ENCODE results near the gene GPC6.

DNA sequence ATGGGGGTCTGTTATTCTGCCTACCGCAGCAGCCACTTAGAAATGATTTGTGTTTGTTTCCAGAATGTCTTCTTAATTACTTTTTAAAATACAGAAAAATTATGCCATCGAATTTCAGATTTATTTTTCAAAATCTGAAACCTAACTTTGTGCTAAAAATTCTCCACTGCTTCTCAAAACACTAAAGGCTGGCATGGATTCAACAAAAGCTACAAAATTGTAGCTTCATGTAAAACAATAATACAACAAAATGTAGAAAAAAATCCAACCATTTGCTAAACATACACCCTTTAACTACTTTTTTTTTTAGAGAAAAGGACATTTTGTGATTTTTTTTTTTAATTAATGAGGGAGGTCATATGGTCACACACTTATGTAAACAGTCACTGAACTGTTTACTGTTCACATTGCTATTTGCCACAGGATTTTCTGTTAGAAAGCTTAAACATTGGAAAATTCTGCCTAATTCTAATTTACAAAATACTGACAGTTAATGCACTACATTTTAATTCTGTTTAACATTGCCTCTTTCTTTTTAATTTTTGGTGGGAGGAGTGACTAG is 646.3 kb downstream of the GPC6 start:
- TF ChIP-seq, protein P1, sequence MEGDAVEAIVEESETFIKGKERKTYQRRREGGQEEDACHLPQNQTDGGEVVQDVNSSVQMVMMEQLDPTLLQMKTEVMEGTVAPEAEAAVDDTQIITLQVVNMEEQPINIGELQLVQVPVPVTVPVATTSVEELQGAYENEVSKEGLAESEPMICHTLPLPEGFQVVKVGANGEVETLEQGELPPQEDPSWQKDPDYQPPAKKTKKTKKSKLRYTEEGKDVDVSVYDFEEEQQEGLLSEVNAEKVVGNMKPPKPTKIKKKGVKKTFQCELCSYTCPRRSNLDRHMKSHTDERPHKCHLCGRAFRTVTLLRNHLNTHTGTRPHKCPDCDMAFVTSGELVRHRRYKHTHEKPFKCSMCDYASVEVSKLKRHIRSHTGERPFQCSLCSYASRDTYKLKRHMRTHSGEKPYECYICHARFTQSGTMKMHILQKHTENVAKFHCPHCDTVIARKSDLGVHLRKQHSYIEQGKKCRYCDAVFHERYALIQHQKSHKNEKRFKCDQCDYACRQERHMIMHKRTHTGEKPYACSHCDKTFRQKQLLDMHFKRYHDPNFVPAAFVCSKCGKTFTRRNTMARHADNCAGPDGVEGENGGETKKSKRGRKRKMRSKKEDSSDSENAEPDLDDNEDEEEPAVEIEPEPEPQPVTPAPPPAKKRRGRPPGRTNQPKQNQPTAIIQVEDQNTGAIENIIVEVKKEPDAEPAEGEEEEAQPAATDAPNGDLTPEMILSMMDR (conservative IDR thresholded peaks at IDR 0.05), result no peak
- no peak for TF ChIP-seq EZH2 (IDR thresholded peaks at IDR 0.05; ENCODE audit: low read depth)
